ENCODE measurements around the gene NAALADL2. TPM values are rescaled to one million over a fixed set of nuclear protein-coding genes. Genes with fewer than 3 reads are reported as not detected.

Gene NAALADL2
- total RNA-seq, 1 experiment from 2014 or later, result 2.7 TPM

GRCh38 chr3:175227126-175227525 is 368.0 kb downstream of the NAALADL2 start:
- POLR2A ChIA-PET, result no interaction called here

GRCh38 chr3:175233957-175234940 is 375.1 kb downstream of the NAALADL2 start:
- Histone ChIP-seq H3K4me1 (ENCODE audit: control insufficient read depth, insufficient read depth, low read length) (no peaks in the 10 kb centered on the region), H3K36me3 (ENCODE audit: control insufficient read depth, insufficient read depth, low read length) (no peaks in the 10 kb centered on the region), H3K9me3 (ENCODE audit: control insufficient read depth, insufficient read depth, low read depth, low read length) (no peaks in the 10 kb centered on the region), H3K27ac (ENCODE audit: low read length) (no peak overlapping the region), H3K4me3 (ENCODE audit: low read depth in 2 of 2, low read length in 2 of 2) (no peak overlapping the region), H3K27me3 (ENCODE audit: control insufficient read depth, insufficient read depth, low read length) (no peaks in the 10 kb centered on the region)
- BruUV-seq (replicated peaks), result no TSS peak
- in situ Hi-C loops (cut with HindIII; ENCODE audit: low pct_unique_long_range_greater_than_20kb, low sequenced_read_pairs), result no loop called here
- ChIA-PET CTCF (no interaction called here), POLR2A (no interaction called here)
- no peak for ATAC-seq
- no peak for DNase-seq (ENCODE audit: low read depth, low spot score)
- intact Hi-C loops (cut with micrococcal nuclease; ENCODE audit: unreplicated experiment), result no loop called here
- TF ChIP-seq REST (IDR thresholded peaks at IDR 0.05; ENCODE audit: insufficient read depth in 1 of 2, low read depth in 2 of 2, low read length in 1 of 2) (no peak), SIN3A (IDR thresholded peaks at IDR 0.05; ENCODE audit: borderline replicate concordance, insufficient read depth, low read depth, low read length) (no peak), CTCF (IDR thresholded peaks at IDR 0.05) (no peak), TCF7L2 (IDR thresholded peaks at IDR 0.05; ENCODE audit: low read depth, low read length) (no peak)

More at GRCh38 chr3:175227126-175227525, 368.0 kb downstream of the NAALADL2 start:
- DNase-seq (ENCODE audit: low read depth, low spot score) (no peak), ATAC-seq (no peak)
- H3K27me3 ChIP-seq (ENCODE audit: control insufficient read depth, insufficient read depth, low read length), result no peaks in the 10 kb centered on the region
- in situ Hi-C loops (cut with HindIII; ENCODE audit: low pct_unique_long_range_greater_than_20kb, low sequenced_read_pairs) (no loop called here), intact Hi-C loops (cut with micrococcal nuclease; ENCODE audit: unreplicated experiment) (no loop called here)
- no peaks in the 10 kb centered on the region for H3K4me1 ChIP-seq (ENCODE audit: control insufficient read depth, insufficient read depth, low read length)
- H3K9me3 ChIP-seq (ENCODE audit: control insufficient read depth, insufficient read depth, low read depth, low read length), result no peaks in the 10 kb centered on the region
- no peak overlapping the region for H3K27ac ChIP-seq (ENCODE audit: low read length)
- CTCF ChIA-PET, result no interaction called here
- no TSS peak for BruUV-seq (replicated peaks)
- no peak for TF ChIP-seq REST (IDR thresholded peaks at IDR 0.05; ENCODE audit: insufficient read depth in 1 of 2, low read depth in 2 of 2, low read length in 1 of 2)
- TF ChIP-seq SIN3A (IDR thresholded peaks at IDR 0.05; ENCODE audit: borderline replicate concordance, insufficient read depth, low read depth, low read length), result no peak
- no peak for TF ChIP-seq POLR2AphosphoS5 (IDR thresholded peaks at IDR 0.05; ENCODE audit: low read depth, low read length)
- no peak for TF ChIP-seq TCF7L2 (IDR thresholded peaks at IDR 0.05; ENCODE audit: low read depth, low read length)
- TF ChIP-seq CTCF (IDR thresholded peaks at IDR 0.05), result no peak
- H3K36me3 ChIP-seq (ENCODE audit: control insufficient read depth, insufficient read depth, low read length), result no peaks in the 10 kb centered on the region
- H3K4me3 ChIP-seq (ENCODE audit: low read depth in 2 of 2, low read length in 2 of 2), result no peak overlapping the region
